Fibroblast of peridontal ligament (primary cell): ENCODE results near the gene LCAT.

Source experiments
- DNase-seq: peaks from one replicate; pipeline ENCODE4 v3.0.0-alpha.2; 2010; ENCODE audit errors: extremely low read depth

Gene LCAT

DNA sequence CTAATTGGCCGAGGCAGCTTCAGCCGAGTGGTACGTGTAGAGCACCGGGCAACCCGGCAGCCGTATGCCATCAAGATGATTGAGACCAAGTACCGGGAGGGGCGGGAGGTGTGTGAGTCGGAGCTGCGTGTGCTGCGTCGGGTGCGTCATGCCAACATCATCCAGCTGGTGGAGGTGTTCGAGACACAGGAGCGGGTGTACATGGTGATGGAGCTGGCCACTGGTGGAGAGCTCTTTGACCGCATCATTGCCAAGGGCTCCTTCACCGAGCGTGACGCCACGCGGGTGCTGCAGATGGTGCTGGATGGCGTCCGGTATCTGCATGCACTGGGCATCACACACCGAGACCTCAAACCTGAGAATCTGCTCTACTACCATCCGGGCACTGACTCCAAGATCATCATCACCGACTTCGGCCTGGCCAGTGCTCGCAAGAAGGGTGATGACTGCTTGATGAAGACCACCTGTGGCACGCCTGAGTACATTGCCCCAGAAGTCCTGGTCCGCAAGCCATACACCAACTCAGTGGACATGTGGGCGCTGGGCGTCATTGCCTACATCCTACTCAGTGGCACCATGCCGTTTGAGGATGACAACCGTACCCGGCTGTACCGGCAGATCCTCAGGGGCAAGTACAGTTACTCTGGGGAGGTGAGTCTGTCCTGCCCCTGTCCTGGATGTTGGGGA is 34.7 kb downstream of the LCAT start:
- no peak for DNase-seq

DNA sequence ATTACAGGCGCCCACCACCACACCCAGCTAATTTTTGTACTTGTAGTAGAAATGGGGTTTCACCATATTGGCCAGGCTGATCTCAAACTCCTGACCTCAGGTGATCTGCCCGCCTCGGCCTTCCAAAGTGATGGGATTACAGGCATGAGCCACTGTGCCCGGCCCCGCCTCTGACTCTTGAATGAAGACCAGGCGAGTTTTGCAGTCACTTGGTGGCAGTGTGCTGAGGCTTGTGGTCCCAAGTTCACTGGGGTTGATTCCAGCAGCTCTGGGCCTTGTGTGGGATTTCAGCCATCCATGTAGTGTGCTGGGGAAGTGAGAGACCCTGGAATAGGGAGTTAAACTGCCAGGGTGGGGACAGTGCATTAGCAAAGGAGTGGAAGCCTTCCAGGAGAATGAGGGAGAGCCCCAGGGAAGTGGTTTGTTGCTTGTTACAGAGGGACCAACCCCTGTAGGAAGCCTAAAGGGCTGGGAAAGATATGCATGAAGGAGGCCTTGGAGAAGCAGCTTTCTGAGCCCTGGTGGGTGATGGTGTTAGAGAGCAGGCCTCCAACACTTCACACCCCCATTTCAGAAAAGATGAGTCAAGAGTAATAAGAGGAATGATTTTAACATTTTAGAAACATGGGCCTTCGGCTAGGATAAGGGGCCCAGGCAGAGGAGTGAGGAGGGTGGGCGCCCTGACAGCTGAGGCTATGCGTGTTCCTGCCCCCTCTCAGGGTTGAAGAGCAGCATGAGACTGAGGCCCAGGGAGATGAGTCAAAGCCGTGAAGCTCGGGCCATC is 36.3 kb downstream of the LCAT start:
- DNase-seq = no peak

DNA sequence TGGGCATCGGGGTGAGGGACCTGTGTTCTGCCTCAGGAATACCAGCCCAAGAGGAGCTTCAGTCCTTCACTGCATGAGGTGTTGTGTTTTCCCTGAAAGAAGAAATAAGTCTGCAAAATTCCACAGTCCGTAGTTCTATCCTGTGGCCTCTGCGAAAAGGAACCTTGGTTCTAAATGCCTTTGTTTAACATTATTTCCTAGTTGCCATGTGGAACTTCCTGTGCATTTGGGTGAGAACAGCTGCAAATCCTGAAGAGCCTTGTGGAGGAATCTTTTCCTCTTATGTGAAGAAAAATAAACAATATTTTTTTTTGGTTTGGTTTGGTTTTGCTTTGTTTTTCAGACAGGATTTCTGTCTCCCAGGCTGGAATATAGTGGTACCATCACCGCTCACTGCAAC is 41.1 kb downstream of the LCAT start:
- DNase-seq = no peak

DNA sequence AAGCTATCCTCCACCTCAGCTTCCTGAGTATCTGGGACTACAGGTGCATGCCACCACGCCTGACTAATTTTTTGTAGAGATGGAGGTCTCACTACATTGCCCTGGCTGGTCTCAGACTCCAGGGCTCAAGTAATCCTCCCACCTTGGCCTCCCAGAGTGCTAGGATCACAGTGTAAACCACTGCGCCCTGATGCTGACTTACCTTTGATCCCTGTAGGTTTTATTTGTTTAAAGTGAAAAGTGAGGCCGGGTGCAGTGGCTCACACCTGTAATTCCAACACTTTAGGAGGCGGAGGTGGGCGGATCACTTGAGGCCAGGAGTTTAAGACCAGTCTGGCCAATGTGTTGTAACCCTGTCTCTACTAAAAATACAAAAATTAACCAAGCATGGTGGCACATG is 42.2 kb downstream of the LCAT start:
- DNase-seq = no peak

DNA sequence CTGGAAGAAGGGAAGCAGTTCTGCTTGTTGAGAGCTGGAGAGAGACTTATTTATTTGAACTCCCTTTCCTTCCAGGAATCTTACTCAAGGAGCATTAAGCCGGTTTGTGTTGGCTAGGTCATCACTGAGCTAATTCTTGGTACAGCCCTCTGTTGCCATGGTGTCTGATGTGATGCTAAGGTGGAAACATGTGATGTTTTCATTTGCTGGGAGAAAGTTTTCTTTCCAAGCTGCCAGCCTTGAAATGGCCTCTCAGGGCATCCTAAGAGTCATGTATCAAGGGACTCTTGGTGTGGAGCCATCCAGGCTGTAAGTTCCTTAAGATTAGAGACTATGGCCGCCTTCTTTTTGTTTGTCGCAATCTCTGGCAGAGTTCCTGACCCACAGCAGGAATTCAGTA is 46.7 kb downstream of the LCAT start:
- DNase-seq = peak; percentile 69

DNA sequence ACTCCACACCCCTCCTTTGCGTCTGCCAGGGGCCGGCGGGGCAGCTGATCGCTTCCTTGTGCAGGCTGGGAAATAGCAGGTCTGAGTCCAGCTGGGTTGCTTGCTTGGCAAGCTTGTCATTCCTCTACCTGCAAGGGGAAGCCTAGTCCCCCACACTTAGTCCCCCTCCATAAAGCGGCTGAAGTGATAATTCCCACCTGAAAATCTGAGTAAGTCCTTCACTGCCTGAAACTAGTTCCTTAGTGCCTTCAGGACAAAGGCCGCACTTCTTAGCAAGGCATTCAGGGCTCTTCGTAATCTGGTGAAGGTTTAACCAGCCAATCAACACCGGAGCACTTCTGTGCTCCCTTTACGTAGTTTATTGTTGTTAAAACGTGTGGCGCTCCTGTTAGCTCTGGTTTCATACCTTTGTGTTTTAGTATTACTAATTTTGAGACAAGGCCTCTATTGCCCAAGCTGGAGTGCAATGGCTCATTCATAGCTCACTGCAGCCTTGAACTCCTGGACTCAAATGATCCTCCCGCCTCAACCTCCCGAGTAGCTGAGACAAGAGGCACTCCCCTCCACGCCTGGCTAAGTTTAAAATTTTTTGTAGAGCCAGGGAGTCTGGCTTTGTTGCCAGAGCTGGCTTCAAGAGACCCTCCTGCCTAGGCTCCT is 50.0 kb downstream of the LCAT start:
- peak; percentile 19 for DNase-seq

DNA sequence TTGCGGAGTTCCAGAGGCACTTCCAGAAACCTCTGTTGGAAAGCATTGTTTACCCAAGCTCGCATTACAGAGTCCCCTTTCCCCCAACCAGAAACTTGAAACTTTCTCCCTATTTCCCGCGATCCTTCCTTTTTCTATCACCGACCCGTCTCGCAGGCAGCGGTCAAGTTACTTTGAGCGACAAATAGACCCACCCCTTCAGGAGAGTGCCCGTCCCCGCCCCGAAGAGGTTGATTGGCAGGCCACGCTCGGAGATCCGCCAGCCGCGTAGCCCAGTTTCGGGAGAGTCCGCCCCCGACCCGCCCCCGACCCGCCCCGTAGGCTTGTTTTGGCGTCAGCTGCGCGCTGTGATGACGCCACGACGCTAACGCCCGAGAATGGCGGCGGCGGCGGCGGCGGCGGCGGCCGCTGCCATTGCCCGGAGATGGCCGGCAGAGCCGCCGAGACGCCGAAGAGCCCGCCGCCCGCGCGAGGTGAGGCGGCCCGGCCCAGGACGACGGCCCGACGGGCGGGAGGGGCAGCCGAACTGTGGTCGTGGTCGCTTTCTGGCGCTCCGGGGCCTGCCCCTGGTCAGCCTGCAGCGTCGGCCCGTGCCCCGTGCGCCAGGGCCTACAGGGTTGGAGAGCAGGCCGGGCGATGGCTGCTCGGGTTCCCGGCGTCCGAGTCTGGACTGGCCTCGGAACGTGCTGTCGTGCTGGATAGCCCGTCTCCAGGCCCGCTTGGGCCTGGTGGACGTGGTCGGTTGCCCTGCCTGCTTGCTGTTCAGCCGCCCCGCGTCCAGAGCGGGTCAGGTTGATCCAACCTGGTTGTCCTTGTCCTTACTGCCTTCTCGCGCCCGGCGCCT is 50.8 kb downstream of the LCAT start, which contains the start of gene PSKH1:
Gene PSKH1 (plus strand): TSS at position 356 of the 844 bp plus-strand sequence. CDS start 15,496 bp downstream, outside the sequence.
- DNase-seq = peak; percentile 89

DNA sequence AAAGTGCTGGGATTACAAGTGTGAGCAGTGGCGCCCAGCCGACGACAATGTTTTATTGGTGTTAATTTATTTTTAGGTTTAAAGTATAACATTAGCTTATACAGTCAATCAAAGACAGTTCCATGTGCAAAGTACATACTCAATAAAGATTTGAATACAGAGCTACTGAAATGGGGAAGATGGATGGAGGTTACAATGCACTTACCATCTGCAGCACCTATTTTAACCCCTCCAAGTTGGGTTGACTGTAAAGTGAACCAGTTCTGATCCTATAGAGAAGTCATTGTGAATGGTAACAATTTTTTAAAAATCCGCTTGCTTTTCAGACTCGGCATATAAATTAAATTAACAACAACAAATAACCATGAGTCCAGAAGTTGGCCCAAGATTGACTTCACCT is 51.5 kb downstream of the LCAT start:
- no peak for DNase-seq
